Endothelial cell of umbilical vein (primary cell): Measurements from ENCODE around the gene ZFYVE9. TPM values are rescaled to one million over a fixed set of nuclear protein-coding genes. Genes with fewer than 3 reads are reported as not detected.

ENCODE experiments used
- BruUV-seq: library from RNA; stranded (reverse); fragments of 400-500 nt; replicated peaks from 2 replicates; lab custom pipeline; 2021; lab: Mats Ljungman, UMichigan
- CTCF ChIA-PET: fragments of 300-600, 350-600 bp; sonication (Branson Sonifier 250); formaldehyde crosslinking; loops from one replicate; lab custom pipeline; 2021; ENCODE audit warnings: antibody characterized with exemption, inconsistent platforms; lab: Charles Lee
- POLR2A ChIA-PET: fragments of 300-600, 350-600 bp; sonication (Branson Sonifier 250); formaldehyde crosslinking; loops from one replicate; lab custom pipeline; 2021; ENCODE audit warnings: antibody characterized with exemption, inconsistent platforms; lab: Charles Lee
- DNase-seq: peaks from one replicate; pipeline ENCODE4 v3.0.0-alpha.2; 2011; ENCODE audit warnings: low read depth, low spot score
- FAIRE-seq: peaks from 2 replicates; lab custom pipeline; 2011; peaks lifted over from hg19 to GRCh38; lab: Jason Lieb, UNC
- H2AFZ ChIP-seq: 2 replicates; pipeline ENCODE4 v1.6.0; 2012; ENCODE audit warnings: low read depth, low read length, control low read depth, inconsistent platforms
- H3K27ac ChIP-seq: 2 replicates; pipeline ENCODE4 v1.5.1; 2011; ENCODE audit warnings: low read depth, mild to moderate bottlenecking, control low read depth, low read length, moderate library complexity; ENCODE audit not compliant: insufficient read depth
- H3K27me3 ChIP-seq, 2 experiments: 2 replicates each; pipeline versions ENCODE4 v1.6.0 to v1.6.1; 2011; ENCODE audit warnings: low read length in 2 of 2, mixed read lengths in 1 of 2; ENCODE audit not compliant: control insufficient read depth in 2 of 2, insufficient read depth in 2 of 2
- H3K36me3 ChIP-seq, 2 experiments: 2 replicates in 1 of 2; 3 replicates in 1 of 2; pipeline ENCODE4 v1.5.1; 2011; ENCODE audit warnings: low read length in 2 of 2, mild to moderate bottlenecking in 1 of 2, moderate library complexity in 1 of 2; ENCODE audit not compliant: control insufficient read depth in 2 of 2, insufficient read depth in 2 of 2; ENCODE audit errors: extremely low read depth in 1 of 2
- H3K4me1 ChIP-seq: 3 replicates; pipeline ENCODE4 v1.5.1; 2011; ENCODE audit warnings: mild to moderate bottlenecking, low read length; ENCODE audit not compliant: control insufficient read depth, insufficient read depth; ENCODE audit errors: extremely low read depth
- H3K4me2 ChIP-seq: 2 replicates; pipeline ENCODE4 v1.6.1; 2011; ENCODE audit warnings: low read length, control low read depth, mixed read lengths; ENCODE audit not compliant: insufficient read depth
- H3K4me3 ChIP-seq, 3 experiments: fragments of 200-600 bp in 1 of 3; sonication (generic), shearing (Covaris generic) in 1 of 3; replicated peaks in 1 of 3; 2 replicates each; pipeline ENCODE4 v1.5.1; 2011 to 2016; ENCODE audit warnings: control low read depth in 3 of 3, low read length in 3 of 3, mild to moderate bottlenecking in 2 of 3, inconsistent platforms in 1 of 3, low read depth in 1 of 3, moderate library complexity in 1 of 3; ENCODE audit not compliant: insufficient read depth in 1 of 3
- H3K79me2 ChIP-seq: 2 replicates; pipeline ENCODE4 v1.6.0; 2012; ENCODE audit warnings: low read length, inconsistent platforms; ENCODE audit not compliant: control insufficient read depth, insufficient read depth
- H3K9ac ChIP-seq: replicated peaks from 2 replicates; pipeline ENCODE3; 2011; ENCODE audit warnings: low read length, control low read depth; ENCODE audit not compliant: insufficient read depth; ENCODE audit errors: extremely low read depth
- H3K9me1 ChIP-seq: replicated peaks from 3 replicates; pipeline ENCODE4 v1.6.0; 2011; ENCODE audit warnings: mild to moderate bottlenecking, low read length; ENCODE audit not compliant: control insufficient read depth, insufficient read depth; ENCODE audit errors: extremely low read depth
- H3K9me3 ChIP-seq: replicated peaks from 2 replicates; pipeline ENCODE4 v1.5.1; 2012; ENCODE audit warnings: low read length, inconsistent platforms; ENCODE audit not compliant: control insufficient read depth, insufficient read depth
- H4K20me1 ChIP-seq: replicated peaks from 2 replicates; pipeline ENCODE3; 2011; ENCODE audit warnings: mild to moderate bottlenecking, low read length; ENCODE audit not compliant: control insufficient read depth, insufficient read depth; ENCODE audit errors: extremely low read depth
- EZH2 ChIP-seq: IDR thresholded peaks from 2 replicates; pipeline ENCODE4 v1.6.1; 2012; ENCODE audit warnings: borderline replicate concordance, low read depth, mild to moderate bottlenecking, moderate library complexity, low read length, inconsistent platforms; ENCODE audit not compliant: severe bottlenecking
- FOS ChIP-seq: IDR thresholded peaks from 2 replicates; pipeline ENCODE4 v1.6.1; 2011; ENCODE audit warnings: mild to moderate bottlenecking, low read length, moderate library complexity, borderline replicate concordance; ENCODE audit not compliant: insufficient read depth
- GATA2 ChIP-seq: IDR thresholded peaks from 2 replicates; pipeline ENCODE4 v1.7.0; 2011; ENCODE audit warnings: low read depth, mild to moderate bottlenecking, moderate library complexity, mixed read lengths, low read length; ENCODE audit not compliant: insufficient read length, insufficient read depth
- JUN ChIP-seq: IDR thresholded peaks from 2 replicates; pipeline ENCODE4 v1.6.1; 2011; ENCODE audit warnings: borderline replicate concordance, low read depth; ENCODE audit not compliant: insufficient read length, insufficient read depth
- MAX ChIP-seq: IDR thresholded peaks from 2 replicates; pipeline ENCODE4 v1.6.1; 2011; ENCODE audit not compliant: insufficient read depth, insufficient read length
- MYC ChIP-seq: IDR thresholded peaks from one replicate; pipeline ENCODE4 v1.6.1; 2011; ENCODE audit warnings: mild to moderate bottlenecking, low read depth, low read length
- POLR2A ChIP-seq: IDR thresholded peaks from 2 replicates; pipeline ENCODE4 v1.6.1; 2012; ENCODE audit warnings: low read depth, mild to moderate bottlenecking, control low read depth, low read length
- POLR2AphosphoS5 ChIP-seq: IDR thresholded peaks from 2 replicates; pipeline ENCODE4 v1.6.1; 2012; ENCODE audit warnings: low read depth, mild to moderate bottlenecking, control low read depth, low read length, moderate library complexity; ENCODE audit not compliant: insufficient read depth
- dilution Hi-C: fragments of 300-500 bp; cut with MboI; formaldehyde crosslinking; loops from one replicate; pipeline ENCODE4 v1.15.0; 2019; ENCODE audit warnings: low sequenced_read_pairs; ENCODE audit not compliant: extremely low pct_ligation_motif_present
- intact Hi-C: fragments of 100-400 bp; cut with micrococcal nuclease; formaldehyde crosslinking; loops from one replicate; pipeline ENCODE4 v1.10.0; 2022
- polyA plus RNA-seq, 4 experiments: library from polyadenylated mRNA; depleted of rRNA in 3 of 4; stranded (reverse) in 3 of 4; unstranded in 1 of 4; fragments of >200 nt; gene quantifications; 2 replicates each; pipeline versions ENCODE4 v1.2.1 to v1.2.3, GENCODE V29; 2011 to 2012; ENCODE audit warnings: missing spikeins in 1 of 4
- total RNA-seq: library from RNA; stranded (reverse); gene quantifications from 2 replicates; pipeline ENCODE4 v1.2.3, GENCODE V29; 2021
- TF ChIP-seq, protein P1 (sequence below), 2 donors: IDR thresholded peaks; 1 replicate in 1 of 2; 2 replicates in 1 of 2; pipeline ENCODE4 v1.5.1; 2011; ENCODE audit warnings: low read length in 2 of 2, mild to moderate bottlenecking in 2 of 2, moderate library complexity in 2 of 2, control low read depth in 1 of 2, inconsistent platforms in 1 of 2, low read depth in 1 of 2; ENCODE audit not compliant: insufficient read depth in 1 of 2; ENCODE audit errors: extremely low read depth in 1 of 2

Gene ZFYVE9
- total and polyA plus RNA-seq, 2 donors (not counting 3 experiments of a cell fraction or from before 2014, with no cell fraction given), result 4.1 to 16.8 TPM

DNA sequence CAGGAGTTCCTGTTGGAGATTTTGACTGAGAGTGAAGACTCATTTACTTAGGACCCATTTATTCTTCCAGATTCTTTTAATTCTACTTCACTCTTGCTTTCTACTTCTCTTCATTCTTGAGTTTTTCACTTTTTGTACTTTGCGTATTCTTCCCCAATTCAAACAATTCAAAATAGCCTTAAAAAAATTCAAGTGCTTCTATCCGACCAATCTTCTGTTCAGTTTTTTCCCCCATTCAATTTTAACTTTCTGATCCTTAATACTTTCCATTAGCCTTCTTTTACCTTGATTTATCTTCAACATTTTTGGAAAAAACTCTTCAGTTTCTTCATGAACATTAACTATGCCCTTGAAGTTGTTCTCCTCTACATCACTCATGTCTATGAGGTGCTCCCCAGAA lies 21.1 kb downstream of the ZFYVE9 start:
- no peaks in the 10 kb centered on the region for H3K9me1 ChIP-seq
- no peaks in the 10 kb centered on the region for H4K20me1 ChIP-seq
- POLR2A ChIA-PET, result no interaction called here
- no peaks in the 10 kb centered on the region for H3K36me3 ChIP-seq
- H3K4me2 ChIP-seq, result no peak overlapping the region
- H3K4me3 ChIP-seq, result no peak overlapping the region
- dilution Hi-C loops (no loop called here), intact Hi-C loops (no loop called here)
- no peak for TF ChIP-seq MAX
- TF ChIP-seq GATA2, result no peak
- TF ChIP-seq FOS, result no peak
- TF ChIP-seq, protein P1, sequence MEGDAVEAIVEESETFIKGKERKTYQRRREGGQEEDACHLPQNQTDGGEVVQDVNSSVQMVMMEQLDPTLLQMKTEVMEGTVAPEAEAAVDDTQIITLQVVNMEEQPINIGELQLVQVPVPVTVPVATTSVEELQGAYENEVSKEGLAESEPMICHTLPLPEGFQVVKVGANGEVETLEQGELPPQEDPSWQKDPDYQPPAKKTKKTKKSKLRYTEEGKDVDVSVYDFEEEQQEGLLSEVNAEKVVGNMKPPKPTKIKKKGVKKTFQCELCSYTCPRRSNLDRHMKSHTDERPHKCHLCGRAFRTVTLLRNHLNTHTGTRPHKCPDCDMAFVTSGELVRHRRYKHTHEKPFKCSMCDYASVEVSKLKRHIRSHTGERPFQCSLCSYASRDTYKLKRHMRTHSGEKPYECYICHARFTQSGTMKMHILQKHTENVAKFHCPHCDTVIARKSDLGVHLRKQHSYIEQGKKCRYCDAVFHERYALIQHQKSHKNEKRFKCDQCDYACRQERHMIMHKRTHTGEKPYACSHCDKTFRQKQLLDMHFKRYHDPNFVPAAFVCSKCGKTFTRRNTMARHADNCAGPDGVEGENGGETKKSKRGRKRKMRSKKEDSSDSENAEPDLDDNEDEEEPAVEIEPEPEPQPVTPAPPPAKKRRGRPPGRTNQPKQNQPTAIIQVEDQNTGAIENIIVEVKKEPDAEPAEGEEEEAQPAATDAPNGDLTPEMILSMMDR (IDR thresholded peaks at IDR 0.05; ENCODE audit: extremely low read depth in 1 of 2, insufficient read depth in 1 of 2, low read depth in 1 of 2, low read length in 2 of 2), result no peak
- no peak for TF ChIP-seq JUN
- TF ChIP-seq MYC, result no peak
- no peak for TF ChIP-seq EZH2
- TF ChIP-seq POLR2AphosphoS5, result no peak
- no peak for TF ChIP-seq POLR2A
- H2AFZ ChIP-seq, result no peak overlapping the region
- no peaks in the 10 kb centered on the region for H3K9me3 ChIP-seq
- no peak overlapping the region for H3K27ac ChIP-seq
- no peaks in the 10 kb centered on the region for H3K4me1 ChIP-seq
- CTCF ChIA-PET, result interaction anchor here (2.1 kb wide), 1 partner anchor 10 kb away, joined by 6 read pairs; no protein-coding TSS in a partner anchor
- no peaks in the 10 kb centered on the region for H3K27me3 ChIP-seq
- peaks cover 16% of the 10 kb centered on the region for H3K79me2 ChIP-seq
- FAIRE-seq (no peak), DNase-seq (no peak)
- no TSS peak for BruUV-seq
- H3K9ac ChIP-seq, result no peak overlapping the region
